GM12872 (cell line): ENCODE data around the gene BRD3OS.

Source experiments
- TF ChIP-seq, protein P1 (sequence below): IDR thresholded peaks from 3 replicates; pipeline ENCODE4 v1.5.1; 2011; ENCODE audit warnings: low read depth, mild to moderate bottlenecking, low read length, moderate library complexity; ENCODE audit not compliant: insufficient read depth

The BRD3OS gene

GRCh38 chr9:134024828-134025605, at the start of gene BRD3OS:
BRD3OS (plus strand) TSS chr9:134025481; CDS start chr9:134026748, 1,267 bp downstream.
- TF ChIP-seq, protein P1, sequence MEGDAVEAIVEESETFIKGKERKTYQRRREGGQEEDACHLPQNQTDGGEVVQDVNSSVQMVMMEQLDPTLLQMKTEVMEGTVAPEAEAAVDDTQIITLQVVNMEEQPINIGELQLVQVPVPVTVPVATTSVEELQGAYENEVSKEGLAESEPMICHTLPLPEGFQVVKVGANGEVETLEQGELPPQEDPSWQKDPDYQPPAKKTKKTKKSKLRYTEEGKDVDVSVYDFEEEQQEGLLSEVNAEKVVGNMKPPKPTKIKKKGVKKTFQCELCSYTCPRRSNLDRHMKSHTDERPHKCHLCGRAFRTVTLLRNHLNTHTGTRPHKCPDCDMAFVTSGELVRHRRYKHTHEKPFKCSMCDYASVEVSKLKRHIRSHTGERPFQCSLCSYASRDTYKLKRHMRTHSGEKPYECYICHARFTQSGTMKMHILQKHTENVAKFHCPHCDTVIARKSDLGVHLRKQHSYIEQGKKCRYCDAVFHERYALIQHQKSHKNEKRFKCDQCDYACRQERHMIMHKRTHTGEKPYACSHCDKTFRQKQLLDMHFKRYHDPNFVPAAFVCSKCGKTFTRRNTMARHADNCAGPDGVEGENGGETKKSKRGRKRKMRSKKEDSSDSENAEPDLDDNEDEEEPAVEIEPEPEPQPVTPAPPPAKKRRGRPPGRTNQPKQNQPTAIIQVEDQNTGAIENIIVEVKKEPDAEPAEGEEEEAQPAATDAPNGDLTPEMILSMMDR = no peak

GRCh38 chr9:133975511-133975910, 49.8 kb upstream of the BRD3OS start:
- TF ChIP-seq, protein P1 = no peak

DNA sequence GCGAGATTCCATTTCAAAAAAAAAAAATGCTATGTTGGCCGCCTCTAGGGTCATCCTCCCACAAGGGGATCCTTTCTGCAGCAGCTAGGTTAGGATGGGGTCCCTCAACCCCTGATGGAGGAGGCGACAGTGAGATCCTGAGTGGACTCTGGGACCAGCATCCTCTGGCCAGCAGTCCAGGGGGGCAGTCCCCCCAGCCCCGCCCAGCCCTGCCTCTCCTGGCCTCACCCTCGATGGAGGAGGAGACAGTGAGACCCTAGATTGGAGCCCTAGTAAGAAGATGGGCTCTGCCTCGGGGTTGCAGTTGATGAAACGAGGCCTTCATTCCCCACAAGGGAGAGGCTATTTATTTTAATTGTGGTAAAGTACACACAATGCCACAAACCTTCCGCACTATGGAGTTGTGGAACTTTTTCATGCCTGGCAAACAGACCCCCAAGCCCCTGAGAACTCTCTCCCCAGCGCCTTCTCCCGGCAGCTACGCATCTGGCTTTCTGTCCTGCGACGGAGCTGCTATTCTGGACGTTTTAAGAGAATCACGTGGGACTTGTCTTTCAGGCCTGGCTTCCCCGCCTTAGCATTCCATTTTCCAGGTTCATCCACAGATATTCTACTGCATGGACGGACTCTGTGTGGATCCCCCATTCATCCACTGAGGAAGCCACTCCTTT, 49.0 kb upstream of the BRD3OS start:
- TF ChIP-seq, protein P1 = no peak

- TF ChIP-seq, protein P1 = no peak
Measured at GRCh38 chr9:133976887-133977286, 48.4 kb upstream of the BRD3OS start.

DNA sequence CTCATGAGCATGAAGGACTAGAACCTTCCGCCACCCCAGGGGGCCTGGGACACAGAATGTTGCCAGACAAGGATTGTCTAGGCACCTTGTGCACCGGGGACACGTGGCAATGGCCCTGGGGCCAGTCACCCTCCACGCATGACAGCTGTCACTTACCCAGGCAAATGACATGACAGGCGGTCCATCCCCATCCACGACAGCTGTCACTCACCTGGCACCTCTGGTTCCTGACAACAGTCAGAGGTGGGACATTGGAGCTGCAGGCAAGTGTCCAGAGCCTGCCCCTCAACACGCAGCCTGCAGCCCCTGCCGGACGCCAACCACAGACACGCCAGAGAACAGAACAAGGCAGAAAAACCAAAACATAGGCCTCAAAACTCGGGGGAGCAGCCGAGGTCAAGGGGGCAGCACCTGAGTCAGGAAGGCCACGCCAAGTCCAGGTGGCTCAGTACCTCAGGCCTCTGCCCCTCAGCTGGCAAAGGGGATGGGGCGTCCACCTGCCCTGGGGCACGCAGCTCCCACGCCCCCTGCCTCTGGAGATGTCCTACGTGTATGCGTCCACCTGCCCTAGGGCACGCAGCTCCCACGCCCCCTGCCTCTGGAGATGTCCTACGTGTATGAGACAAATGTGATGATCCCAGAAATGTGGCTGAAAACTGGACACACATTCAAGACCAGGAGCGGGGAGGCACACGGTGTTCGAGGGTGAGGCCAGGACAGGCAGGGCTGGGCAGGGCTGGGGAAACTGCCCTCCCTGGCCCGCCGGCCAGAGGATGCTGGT, 47.7 kb upstream of the BRD3OS start:
- TF ChIP-seq, protein P1 = no peak

- TF ChIP-seq, protein P1 = no peak
Measured at GRCh38 chr9:133978226-133978898, 46.9 kb upstream of the BRD3OS start.

DNA sequence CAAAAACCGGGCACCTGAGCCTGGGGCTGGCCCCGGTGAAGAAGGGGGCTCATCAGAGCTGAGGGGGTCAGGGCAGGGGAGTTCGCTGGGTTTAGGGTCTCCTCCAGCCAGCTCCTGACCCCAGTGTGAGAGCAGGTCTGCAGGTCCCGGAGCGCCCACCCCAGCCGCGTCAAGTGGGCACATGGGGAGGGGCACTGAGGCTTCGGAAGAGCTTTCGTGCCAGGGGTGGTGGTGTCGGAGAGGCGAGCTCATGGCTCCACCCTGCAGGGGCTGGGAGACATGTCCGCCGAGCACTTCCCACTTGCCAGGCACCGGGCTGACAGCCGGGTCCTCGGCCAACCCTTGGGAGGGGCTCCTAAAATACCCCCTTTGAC, 46.4 kb upstream of the BRD3OS start:
- TF ChIP-seq, protein P1 = no peak
